IPS DF 6.9 (cell line): ENCODE results near the gene CACNA1E.

ENCODE experiments used
- DNase-seq: peaks from one replicate; pipeline ENCODE4 v3.0.0-alpha.2; 2013; ENCODE audit warnings: low read depth, low spot score
- H3K27ac ChIP-seq: one replicate; pipeline ENCODE4 v1.5.1; 2013; ENCODE audit warnings: low read length, control low read depth
- H3K27me3 ChIP-seq: 2 replicates; pipeline ENCODE4 v1.6.1; 2013; ENCODE audit warnings: mild to moderate bottlenecking, low read length; ENCODE audit not compliant: control insufficient read depth, insufficient read depth
- H3K36me3 ChIP-seq: 2 replicates; pipeline ENCODE4 v1.6.1; 2013; ENCODE audit warnings: low read length; ENCODE audit not compliant: control insufficient read depth, insufficient read depth
- H3K4me1 ChIP-seq: 2 replicates; pipeline ENCODE4 v1.6.1; 2013; ENCODE audit warnings: low read length; ENCODE audit not compliant: control insufficient read depth, insufficient read depth
- H3K4me3 ChIP-seq: 2 replicates; pipeline ENCODE4 v1.5.1; 2013; ENCODE audit warnings: mild to moderate bottlenecking, low read length
- H3K9me3 ChIP-seq: 2 replicates; pipeline ENCODE4 v1.6.1; 2013; ENCODE audit warnings: low read length, inconsistent platforms; ENCODE audit not compliant: control insufficient read depth, insufficient read depth
- WGBS: extraction: QIAGEN DNeasy Blood & Tissue Kit; methylation state at CpG from one replicate; pipeline ENCODE4 v1.1.7; 2013; ENCODE audit warnings: mixed read lengths, missing lambda C conversion rate; ENCODE audit not compliant: insufficient read length, insufficient coverage; 5-methylcytosine and 5-hydroxymethylcytosine counted together

CACNA1E gene

GRCh38 chr1:181776044-181776443 is 292.7 kb downstream of the CACNA1E start:
- Histone ChIP-seq H3K4me1 (no peaks in the 10 kb centered on the region), H3K36me3 (no peaks in the 10 kb centered on the region), H3K4me3 (no peak overlapping the region), H3K27me3 (no peaks in the 10 kb centered on the region), H3K27ac (no peak overlapping the region), H3K9me3 (no peaks in the 10 kb centered on the region)
- DNase-seq = no peak
- no CpG with 5 or more reads among the region's 10 CpGs for WGBS

GRCh38 chr1:181777286-181777685 is 294.0 kb downstream of the CACNA1E start:
- no peak overlapping the region for H3K27ac ChIP-seq
- WGBS = no CpG with 5 or more reads among the region's 2 CpGs
- H3K9me3 ChIP-seq = no peaks in the 10 kb centered on the region
- no peaks in the 10 kb centered on the region for H3K27me3 ChIP-seq
- DNase-seq = no peak
- H3K4me3 ChIP-seq = no peak overlapping the region
- H3K4me1 ChIP-seq = no peaks in the 10 kb centered on the region
- H3K36me3 ChIP-seq = no peaks in the 10 kb centered on the region

GRCh38 chr1:181777812-181778211 is 294.5 kb downstream of the CACNA1E start:
- Histone ChIP-seq H3K4me3 (no peak overlapping the region), H3K27me3 (no peaks in the 10 kb centered on the region), H3K9me3 (no peaks in the 10 kb centered on the region), H3K36me3 (no peaks in the 10 kb centered on the region), H3K27ac (no peak overlapping the region), H3K4me1 (no peaks in the 10 kb centered on the region)
- no peak for DNase-seq
- WGBS = no CpG with 5 or more reads among the region's 1 CpG

GRCh38 chr1:181778640-181779260 is 295.4 kb downstream of the CACNA1E start:
- H3K4me3 ChIP-seq = no peak overlapping the region

GRCh38 chr1:181779343-181779742 is 296.0 kb downstream of the CACNA1E start:
- no peaks in the 10 kb centered on the region; the same call in 1 of the 2 replicates for H3K4me1 ChIP-seq
- H3K9me3 ChIP-seq = no peaks in the 10 kb centered on the region
- no peak overlapping the region for H3K4me3 ChIP-seq
- no CpG with 5 or more reads among the region's 6 CpGs for WGBS
- no peaks in the 10 kb centered on the region for H3K36me3 ChIP-seq
- no peaks in the 10 kb centered on the region for H3K27me3 ChIP-seq
- DNase-seq = no peak
- H3K27ac ChIP-seq = no peak overlapping the region

More at GRCh38 chr1:181778640-181779260, 295.4 kb downstream of the CACNA1E start:
- Histone ChIP-seq H3K9me3 (no peaks in the 10 kb centered on the region), H3K36me3 (no peaks in the 10 kb centered on the region), H3K27ac (no peak overlapping the region), H3K27me3 (no peaks in the 10 kb centered on the region), H3K4me1 (no peaks in the 10 kb centered on the region; the same call in 1 of the 2 replicates)
- no CpG with 5 or more reads among the region's 4 CpGs for WGBS
- DNase-seq = no peak

- no peak for DNase-seq
- Histone ChIP-seq H3K27me3 (no peaks in the 10 kb centered on the region), H3K27ac (no peak overlapping the region), H3K4me3 (no peak overlapping the region), H3K36me3 (no peaks in the 10 kb centered on the region), H3K4me1 (no peaks in the 10 kb centered on the region; the same call in 1 of the 2 replicates), H3K9me3 (no peaks in the 10 kb centered on the region)
- no CpG with 5 or more reads among the region's 2 CpGs for WGBS
Measured at GRCh38 chr1:181783208-181783607, 299.9 kb downstream of the CACNA1E start.

DNA sequence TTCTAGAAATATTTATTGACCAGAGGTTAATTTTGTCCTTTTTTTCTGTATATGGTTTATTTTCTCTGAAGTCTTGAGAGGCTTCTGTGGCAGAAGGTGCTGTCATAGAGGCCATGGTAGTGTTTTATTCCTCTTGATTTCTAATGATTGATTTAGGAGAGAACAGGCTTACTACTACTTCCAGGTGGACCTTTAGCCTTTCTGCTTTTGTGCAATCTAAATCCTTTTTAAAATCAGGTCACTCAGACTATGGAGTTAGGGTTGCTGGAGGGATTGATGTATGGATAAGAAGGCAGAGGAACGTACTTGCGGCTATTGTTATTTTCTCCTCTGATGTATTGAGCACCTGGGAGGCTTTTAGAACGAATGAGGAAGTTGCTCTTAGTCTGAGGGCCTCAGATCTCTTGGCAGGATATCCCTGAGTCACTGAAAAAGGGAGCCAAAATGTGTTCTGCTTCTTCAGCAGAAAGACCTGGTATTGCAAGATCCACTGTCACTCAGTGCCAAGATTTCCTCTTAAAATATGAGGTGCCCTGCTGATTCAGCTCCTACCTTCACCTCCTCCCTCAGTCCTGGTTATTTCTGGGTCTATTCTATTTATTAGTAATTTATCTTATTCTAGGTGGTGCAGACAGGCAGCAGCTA is 300.8 kb downstream of the CACNA1E start:
- no peaks in the 10 kb centered on the region for H3K27me3 ChIP-seq
- no peak overlapping the region for H3K4me3 ChIP-seq
- no CpG with 5 or more reads among the region's 3 CpGs for WGBS
- no peaks in the 10 kb centered on the region; the same call in 1 of the 2 replicates for H3K4me1 ChIP-seq
- DNase-seq = no peak
- no peaks in the 10 kb centered on the region for H3K9me3 ChIP-seq
- H3K36me3 ChIP-seq = no peaks in the 10 kb centered on the region
- H3K27ac ChIP-seq = no peak overlapping the region

GRCh38 chr1:181789395-181789794 is 306.1 kb downstream of the CACNA1E start:
- H3K4me3 ChIP-seq = no peak overlapping the region
- H3K27me3 ChIP-seq = no peaks in the 10 kb centered on the region
- no peaks in the 10 kb centered on the region for H3K36me3 ChIP-seq
- H3K4me1 ChIP-seq = no peaks in the 10 kb centered on the region
- H3K27ac ChIP-seq = no peak overlapping the region
- H3K9me3 ChIP-seq = no peaks in the 10 kb centered on the region
- WGBS = no CpG with 5 or more reads among the region's 2 CpGs
- no peak for DNase-seq

DNA sequence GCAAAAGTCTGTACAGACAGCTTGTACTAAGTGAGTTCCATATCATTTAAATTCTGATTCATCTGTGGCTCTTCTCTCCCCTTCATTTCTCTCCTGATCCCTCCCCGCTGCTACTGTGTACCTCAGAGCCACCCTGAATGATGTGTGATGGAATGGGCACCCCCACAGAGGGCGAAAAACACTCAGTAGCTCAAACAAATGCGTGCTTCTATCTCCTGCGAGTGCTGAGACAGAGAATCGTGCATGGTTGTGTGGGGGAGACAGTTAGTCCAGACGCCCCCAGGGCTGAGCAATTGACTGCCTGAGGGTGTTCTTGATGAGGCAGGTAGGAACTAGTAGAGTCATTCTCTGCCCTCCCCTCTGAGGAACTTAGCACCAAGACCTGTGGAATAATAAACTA is 308.4 kb downstream of the CACNA1E start:
- Histone ChIP-seq H3K27ac (no peak overlapping the region), H3K9me3 (no peaks in the 10 kb centered on the region), H3K4me3 (no peak overlapping the region), H3K36me3 (no peaks in the 10 kb centered on the region), H3K27me3 (no peaks in the 10 kb centered on the region), H3K4me1 (no peaks in the 10 kb centered on the region)
- DNase-seq = no peak
- WGBS = no CpG with 5 or more reads among the region's 6 CpGs

DNA sequence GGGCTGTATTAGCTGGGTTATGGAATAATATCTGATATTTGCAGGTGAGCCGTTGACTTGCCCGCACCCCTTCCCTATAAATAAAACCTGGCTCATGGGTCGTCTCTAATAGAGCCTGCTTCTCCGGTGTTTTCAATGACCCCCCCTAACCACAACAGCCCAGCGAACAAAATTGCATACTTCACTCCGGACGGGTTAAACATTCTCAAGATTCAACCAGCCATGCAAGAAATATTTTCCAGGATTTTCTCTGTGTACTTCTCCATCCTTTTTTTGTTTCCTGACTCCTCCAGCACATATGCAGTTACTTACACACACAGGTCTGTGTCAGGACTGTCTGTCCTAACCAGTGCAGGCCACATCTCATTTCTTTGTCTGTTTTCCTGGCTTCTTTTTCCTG is 310.5 kb downstream of the CACNA1E start:
- no peak overlapping the region for H3K27ac ChIP-seq
- no peaks in the 10 kb centered on the region for H3K9me3 ChIP-seq
- no CpG with 5 or more reads among the region's 7 CpGs for WGBS
- no peaks in the 10 kb centered on the region for H3K4me1 ChIP-seq
- H3K4me3 ChIP-seq = no peak overlapping the region
- no peaks in the 10 kb centered on the region for H3K36me3 ChIP-seq
- no peak for DNase-seq
- no peaks in the 10 kb centered on the region for H3K27me3 ChIP-seq

DNA sequence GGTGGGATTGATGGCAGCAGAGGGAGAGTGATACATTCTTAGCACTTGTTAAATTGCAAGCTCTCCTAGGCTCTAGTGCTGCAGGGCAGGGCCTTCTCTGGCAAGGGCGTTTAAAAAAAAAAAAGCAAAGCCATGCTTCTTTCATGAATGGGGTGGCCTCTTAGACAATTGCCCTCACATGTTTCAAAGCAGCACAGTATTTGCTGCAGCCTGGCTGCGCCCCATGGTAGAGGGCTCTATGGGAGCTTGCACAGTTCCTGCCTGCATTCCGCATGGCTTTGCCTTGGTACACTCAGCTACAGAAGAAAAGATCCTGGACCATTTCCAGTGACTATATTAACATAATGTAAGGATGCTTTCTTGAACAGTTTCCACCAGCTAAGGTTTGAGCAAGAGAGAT is 311.0 kb downstream of the CACNA1E start:
- Histone ChIP-seq H3K27me3 (no peaks in the 10 kb centered on the region), H3K4me1 (no peaks in the 10 kb centered on the region), H3K4me3 (no peak overlapping the region), H3K36me3 (no peaks in the 10 kb centered on the region), H3K27ac (no peak overlapping the region), H3K9me3 (no peaks in the 10 kb centered on the region)
- no peak for DNase-seq
- no CpG with 5 or more reads among the region's 3 CpGs for WGBS
